HepG2 (cell line): ENCODE data around the gene GSDMA. TPM values are rescaled to one million over a fixed set of nuclear protein-coding genes. Genes with fewer than 3 reads are reported as not detected.

Experiments
- AGO2 ChIP-seq: fragments of 200-400 bp; formaldehyde crosslinking; optimal IDR thresholded peaks from 2 replicates; pipeline ENCODE3; 2017; ENCODE audit warnings: mild to moderate bottlenecking, low read depth, low read length, moderate library complexity
- PCBP2 ChIP-seq: fragments of 200-400 bp; formaldehyde crosslinking; optimal IDR thresholded peaks from 2 replicates; pipeline ENCODE3; 2018; ENCODE audit warnings: low read length, low read depth; ENCODE audit not compliant: poor library complexity, severe bottlenecking
- TSC22D2 ChIP-seq: sonication (generic); formaldehyde crosslinking; IDR thresholded peaks from 2 replicates; pipeline ENCODE4 v1.5.1; 2020; ENCODE audit warnings: missing genetic modification reagents, mild to moderate bottlenecking, borderline replicate concordance
- ZNF460 ChIP-seq: sonication (generic); formaldehyde crosslinking; IDR thresholded peaks from 2 replicates; pipeline ENCODE4 v1.5.1; 2020; ENCODE audit warnings: missing genetic modification reagents, mild to moderate bottlenecking, borderline replicate concordance
- polyA plus RNA-seq, 8 experiments: library from polyadenylated mRNA; depleted of rRNA in 3 of 8; stranded (reverse) in 7 of 8; unstranded in 1 of 8; fragments of >200 nt; fragmentation: Illumina TruSeq in 4 of 8; extraction: Trizol in 4 of 8; gene quantifications; 2 replicates each; pipeline versions ENCODE4 v1.2.1 to v1.2.3, GENCODE V29; 2011 to 2016; ENCODE audit warnings: low read depth in 4 of 8, missing spikeins in 1 of 8, mixed read lengths in 1 of 8; ENCODE audit not compliant: insufficient read depth in 1 of 8
- total RNA-seq, 5 experiments: library from RNA; depleted of rRNA; stranded (reverse); fragments of >200 nt; fragmentation: Illumina TruSeq; extraction: Trizol; gene quantifications; 2 replicates each; pipeline ENCODE4 v1.2.3, GENCODE V29; 2016; ENCODE audit warnings: low read depth in 1 of 5
- TF ChIP-seq, protein P1 (sequence below): sonication (generic); formaldehyde crosslinking; IDR thresholded peaks from 2 replicates; pipeline ENCODE4 v1.5.1; 2020; ENCODE audit warnings: mild to moderate bottlenecking, moderate library complexity, missing genetic modification reagents
- TF ChIP-seq, protein P2 (sequence below): sonication (generic); formaldehyde crosslinking; conservative IDR thresholded peaks from 2 replicates; pipeline ENCODE4 v1.4.0; 2020; ENCODE audit warnings: missing genetic modification reagents

GSDMA gene
- total and polyA plus RNA-seq, 2 of the 13 experiments (the other 11 are each of a cell fraction or from before 2014, with no cell fraction given), result not detected

DNA sequence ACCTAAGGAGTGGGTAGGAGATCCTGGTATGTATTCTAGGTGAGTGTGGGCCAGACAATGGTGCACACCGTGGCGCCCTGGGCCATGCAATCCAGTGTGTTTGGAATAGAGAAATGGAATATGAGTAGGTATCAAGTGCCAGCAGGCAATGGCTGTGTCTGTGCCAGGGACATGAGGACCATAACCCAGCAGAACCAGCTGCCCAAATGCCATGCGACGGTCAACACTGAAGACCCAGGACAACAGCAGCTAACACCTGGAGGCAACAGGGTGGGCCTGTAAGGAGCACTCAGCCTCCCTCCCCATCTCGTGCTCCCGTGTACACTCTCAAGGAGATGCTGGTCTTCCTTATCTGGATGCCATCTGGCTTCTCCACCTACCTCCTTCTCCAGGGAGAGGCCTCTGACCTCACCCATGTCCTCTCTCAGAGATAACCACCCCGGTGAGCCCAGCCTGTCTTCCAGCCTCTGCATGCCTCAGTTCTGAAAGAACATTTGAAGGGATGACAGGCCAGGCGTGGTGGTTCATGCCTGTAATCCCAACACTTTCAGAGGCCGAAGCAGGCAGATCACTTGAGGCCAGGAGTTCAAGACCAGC lies 43.6 kb upstream of the GSDMA start (continued):
- TF ChIP-seq, protein P1, sequence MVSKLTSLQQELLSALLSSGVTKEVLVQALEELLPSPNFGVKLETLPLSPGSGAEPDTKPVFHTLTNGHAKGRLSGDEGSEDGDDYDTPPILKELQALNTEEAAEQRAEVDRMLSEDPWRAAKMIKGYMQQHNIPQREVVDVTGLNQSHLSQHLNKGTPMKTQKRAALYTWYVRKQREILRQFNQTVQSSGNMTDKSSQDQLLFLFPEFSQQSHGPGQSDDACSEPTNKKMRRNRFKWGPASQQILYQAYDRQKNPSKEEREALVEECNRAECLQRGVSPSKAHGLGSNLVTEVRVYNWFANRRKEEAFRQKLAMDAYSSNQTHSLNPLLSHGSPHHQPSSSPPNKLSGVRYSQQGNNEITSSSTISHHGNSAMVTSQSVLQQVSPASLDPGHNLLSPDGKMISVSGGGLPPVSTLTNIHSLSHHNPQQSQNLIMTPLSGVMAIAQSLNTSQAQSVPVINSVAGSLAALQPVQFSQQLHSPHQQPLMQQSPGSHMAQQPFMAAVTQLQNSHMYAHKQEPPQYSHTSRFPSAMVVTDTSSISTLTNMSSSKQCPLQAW (CRISPR knock-in tag), result 0 out of 2 replicates have a peak, but pooled peaks have one; percentile 13
- peak; percentile 22 for TF ChIP-seq AGO2
- TF ChIP-seq ZNF460 (CRISPR knock-in tag), result 0 out of 2 replicates have a peak, but pooled peaks have one; percentile 1
- TF ChIP-seq, protein P2, sequence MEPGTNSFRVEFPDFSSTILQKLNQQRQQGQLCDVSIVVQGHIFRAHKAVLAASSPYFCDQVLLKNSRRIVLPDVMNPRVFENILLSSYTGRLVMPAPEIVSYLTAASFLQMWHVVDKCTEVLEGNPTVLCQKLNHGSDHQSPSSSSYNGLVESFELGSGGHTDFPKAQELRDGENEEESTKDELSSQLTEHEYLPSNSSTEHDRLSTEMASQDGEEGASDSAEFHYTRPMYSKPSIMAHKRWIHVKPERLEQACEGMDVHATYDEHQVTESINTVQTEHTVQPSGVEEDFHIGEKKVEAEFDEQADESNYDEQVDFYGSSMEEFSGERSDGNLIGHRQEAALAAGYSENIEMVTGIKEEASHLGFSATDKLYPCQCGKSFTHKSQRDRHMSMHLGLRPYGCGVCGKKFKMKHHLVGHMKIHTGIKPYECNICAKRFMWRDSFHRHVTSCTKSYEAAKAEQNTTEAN (CRISPR knock-in tag), result no peak
- no peak for TF ChIP-seq PCBP2
- TF ChIP-seq TSC22D2, result no peak
